Measurements from ENCODE around the gene CDR2L. TPM values are rescaled to one million over a fixed set of nuclear protein-coding genes. Genes with fewer than 3 reads are reported as not detected.
"Not testable (repeated sequence)": the region's sequence is repeated elsewhere in the genome, so short reads cannot be mapped to it uniquely, and the experiment has no call there.

CDR2L gene
- total RNA-seq, 2 experiments from 2014 or later = 0.50 to 0.63 TPM

DNA sequence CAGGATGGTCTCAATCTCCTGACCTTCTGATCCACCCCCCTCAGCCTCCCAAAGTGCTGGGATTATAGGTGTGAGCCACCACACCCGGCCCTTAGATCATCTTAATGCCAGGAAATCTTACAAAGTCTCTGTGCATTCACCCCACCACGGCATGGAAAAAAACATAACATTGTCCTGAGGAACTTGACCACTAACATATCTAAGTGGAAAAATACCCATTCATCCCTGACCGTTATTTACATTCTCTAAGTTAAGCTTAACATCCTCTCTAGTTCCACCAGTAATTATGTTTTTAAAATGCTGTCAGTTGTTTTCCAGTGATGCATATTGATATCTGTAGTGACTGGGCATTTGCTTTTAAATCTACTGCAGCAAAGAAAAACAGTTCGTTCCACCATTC is 11.5 kb upstream of the CDR2L start:
- no peak overlapping the region for H3K4me3 Mint-ChIP-seq
- peaks cover 8% of the 10 kb centered on the region for H3K4me1 Mint-ChIP-seq
- H3K9me3 Mint-ChIP-seq = no peaks in the 10 kb centered on the region
- ChIA-PET POLR2A (no interaction called here), CTCF (interaction anchor here (0.9 kb wide), 1 partner anchor 12 kb away, joined by 3 read pairs; the partner anchor contains the start of gene CDR2L)
- H3K36me3 Mint-ChIP-seq (ENCODE audit: low read depth) = no peaks in the 10 kb centered on the region
- H3K27ac Mint-ChIP-seq = no peak overlapping the region
- DNase-seq = no peak
- H3K27me3 Mint-ChIP-seq = peaks cover 42% of the 10 kb centered on the region

DNA sequence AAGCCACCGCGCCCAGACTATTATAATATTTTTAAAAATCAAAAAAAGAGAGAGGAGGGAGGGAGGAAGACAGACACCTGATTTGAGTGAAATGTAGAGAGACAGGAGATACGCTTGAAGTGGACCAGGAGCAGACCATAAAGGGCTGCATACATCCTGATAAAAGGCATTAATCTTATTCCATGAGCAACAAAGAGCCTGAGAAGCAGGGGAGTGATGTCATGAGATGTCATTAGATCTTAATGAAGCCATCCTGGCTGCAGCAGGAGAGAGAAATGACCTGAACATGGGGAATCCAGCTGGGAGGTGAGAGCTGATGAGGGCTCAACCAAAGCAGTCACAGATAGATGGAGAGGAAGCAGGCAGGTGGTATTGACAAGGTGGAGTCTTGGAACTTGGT is 9.6 kb upstream of the CDR2L start:
- no peak for DNase-seq
- H3K4me3 Mint-ChIP-seq = no peak overlapping the region
- no peaks in the 10 kb centered on the region for H3K36me3 Mint-ChIP-seq (ENCODE audit: low read depth)
- H3K27me3 Mint-ChIP-seq = peaks cover 35% of the 10 kb centered on the region
- H3K4me1 Mint-ChIP-seq = peaks cover 18% of the 10 kb centered on the region
- H3K27ac Mint-ChIP-seq = no peak overlapping the region
- no peaks in the 10 kb centered on the region for H3K9me3 Mint-ChIP-seq
- ChIA-PET POLR2A (no interaction called here), CTCF (interaction anchor here (1.9 kb wide), 1 partner anchor 16 kb away, joined by 6 read pairs; no protein-coding TSS in a partner anchor)

DNA sequence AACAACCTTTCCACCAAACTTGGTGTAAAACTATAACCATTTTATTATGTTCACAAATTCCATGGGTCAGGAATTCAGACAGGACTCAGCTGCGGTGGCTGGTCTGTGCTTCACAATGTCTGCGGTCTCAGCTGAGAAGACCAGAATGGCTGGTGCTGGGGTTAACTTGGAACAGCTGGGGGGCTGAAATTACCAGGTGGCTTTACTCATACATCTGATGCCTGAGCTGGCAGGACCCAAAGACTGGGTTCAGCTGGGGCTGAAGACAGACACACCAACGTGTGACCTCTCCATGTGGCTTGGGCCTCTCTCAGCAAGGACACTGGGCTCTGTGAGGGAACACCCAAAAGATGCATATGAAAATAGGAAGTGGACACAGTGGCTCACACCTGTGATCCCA is 9.2 kb upstream of the CDR2L start:
- Mint-ChIP-seq H3K4me1 (peaks cover 13% of the 10 kb centered on the region), H3K36me3 (ENCODE audit: low read depth) (no peaks in the 10 kb centered on the region), H3K4me3 (no peak overlapping the region), H3K27ac (no peak overlapping the region), H3K9me3 (no peaks in the 10 kb centered on the region), H3K27me3 (peaks cover 30% of the 10 kb centered on the region)
- DNase-seq = no peak
- ChIA-PET CTCF (interaction anchor here (1.9 kb wide), 1 partner anchor 17 kb away, joined by 6 read pairs; no protein-coding TSS in a partner anchor), POLR2A (no interaction called here)

DNA sequence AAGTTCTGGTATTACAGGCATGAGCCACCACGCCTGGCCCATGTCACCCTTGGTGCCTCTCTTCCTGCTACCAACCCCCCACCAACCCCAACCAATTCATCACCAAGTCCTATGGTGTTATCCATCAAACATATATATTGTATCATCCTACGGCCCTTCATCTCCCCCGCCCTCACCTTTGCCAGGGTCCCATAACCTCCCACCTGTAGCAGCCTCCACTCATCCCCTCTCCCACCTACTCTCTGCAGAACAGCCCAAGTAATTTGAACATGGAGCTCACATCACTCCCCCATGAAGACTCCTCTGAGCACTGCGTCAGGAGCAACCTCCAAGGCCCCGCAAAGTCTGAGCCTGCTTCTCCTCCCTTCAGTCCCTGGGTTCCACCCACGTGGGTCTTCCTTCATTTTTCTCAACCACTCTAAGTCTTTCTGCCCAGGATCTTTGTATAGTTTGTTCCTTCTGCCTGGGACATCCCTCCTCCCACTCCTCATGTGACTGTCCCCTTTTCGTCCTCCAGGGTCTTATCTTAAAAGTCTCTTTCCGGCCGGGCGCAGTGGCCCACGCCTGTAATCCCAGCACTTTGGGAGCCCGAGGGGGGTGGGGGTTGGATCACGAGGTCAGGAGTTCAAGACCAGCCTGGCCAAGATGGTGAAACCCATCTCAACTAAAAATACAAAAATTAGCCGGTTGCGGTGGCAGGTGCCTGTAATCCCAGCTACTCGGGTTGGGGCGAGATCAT is 7.9 kb upstream of the CDR2L start:
- DNase-seq = no peak
- ChIA-PET CTCF (interaction anchor here (0.6 to 1.1 kb wide), 3 partner anchors 32 to 235 kb away, joined by 3 read pairs; no protein-coding TSS in a partner anchor), POLR2A (no interaction called here)
- peaks cover 31% of the 10 kb centered on the region for H3K27me3 Mint-ChIP-seq
- no peaks in the 10 kb centered on the region for H3K9me3 Mint-ChIP-seq
- H3K4me3 Mint-ChIP-seq = no peak overlapping the region
- H3K4me1 Mint-ChIP-seq = peaks cover 13% of the 10 kb centered on the region
- no peaks in the 10 kb centered on the region for H3K36me3 Mint-ChIP-seq (ENCODE audit: low read depth)
- H3K27ac Mint-ChIP-seq = no peak overlapping the region

DNA sequence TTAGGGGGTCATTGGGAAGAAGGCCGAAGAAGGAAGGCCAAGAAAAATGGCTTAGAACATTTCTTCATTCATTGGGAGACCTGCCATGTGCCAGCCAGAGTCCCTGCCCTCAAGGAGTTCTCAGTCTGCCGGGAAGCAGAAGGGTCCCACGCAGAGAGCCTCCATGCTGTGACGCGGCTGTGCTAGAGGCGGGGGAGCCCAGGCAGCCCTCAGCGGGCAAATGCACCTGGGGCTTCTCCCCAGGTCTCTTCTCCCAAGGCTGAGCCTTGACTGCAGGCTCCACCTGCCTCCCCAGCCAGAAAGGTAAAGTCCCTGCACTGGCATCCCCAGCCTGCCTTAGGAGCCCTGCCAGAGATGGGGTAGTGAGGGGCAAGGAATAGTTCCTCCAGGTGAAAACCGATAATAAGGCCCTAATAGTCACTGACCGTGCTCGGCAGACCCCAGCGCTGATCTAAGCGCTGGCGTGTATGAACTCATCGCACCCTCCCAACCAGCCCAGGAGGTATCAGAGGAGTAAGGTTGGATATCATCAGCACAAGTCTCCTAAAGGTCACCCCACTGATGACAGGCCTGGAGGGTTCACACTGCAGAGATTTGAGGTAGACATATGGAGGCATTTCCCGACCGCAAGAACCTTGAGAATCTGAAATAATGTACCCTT is 6.0 kb upstream of the CDR2L start:
- ChIA-PET POLR2A (interaction anchor here (1.1 kb wide), 1 partner anchor 32 kb away, joined by 4 read pairs; no protein-coding TSS in a partner anchor), CTCF (interaction anchor here (0.8 kb wide), 1 partner anchor 20 kb away, joined by 4 read pairs; no protein-coding TSS in a partner anchor)
- DNase-seq = no peak
- peaks cover 36% of the 10 kb centered on the region for H3K27me3 Mint-ChIP-seq
- peak overlapping the region; percentile 72 for H3K4me3 Mint-ChIP-seq
- peak overlapping the region; percentile 53 for H3K27ac Mint-ChIP-seq
- H3K4me1 Mint-ChIP-seq = peaks cover 15% of the 10 kb centered on the region
- no peaks in the 10 kb centered on the region for H3K36me3 Mint-ChIP-seq (ENCODE audit: low read depth)
- H3K9me3 Mint-ChIP-seq = no peaks in the 10 kb centered on the region

DNA sequence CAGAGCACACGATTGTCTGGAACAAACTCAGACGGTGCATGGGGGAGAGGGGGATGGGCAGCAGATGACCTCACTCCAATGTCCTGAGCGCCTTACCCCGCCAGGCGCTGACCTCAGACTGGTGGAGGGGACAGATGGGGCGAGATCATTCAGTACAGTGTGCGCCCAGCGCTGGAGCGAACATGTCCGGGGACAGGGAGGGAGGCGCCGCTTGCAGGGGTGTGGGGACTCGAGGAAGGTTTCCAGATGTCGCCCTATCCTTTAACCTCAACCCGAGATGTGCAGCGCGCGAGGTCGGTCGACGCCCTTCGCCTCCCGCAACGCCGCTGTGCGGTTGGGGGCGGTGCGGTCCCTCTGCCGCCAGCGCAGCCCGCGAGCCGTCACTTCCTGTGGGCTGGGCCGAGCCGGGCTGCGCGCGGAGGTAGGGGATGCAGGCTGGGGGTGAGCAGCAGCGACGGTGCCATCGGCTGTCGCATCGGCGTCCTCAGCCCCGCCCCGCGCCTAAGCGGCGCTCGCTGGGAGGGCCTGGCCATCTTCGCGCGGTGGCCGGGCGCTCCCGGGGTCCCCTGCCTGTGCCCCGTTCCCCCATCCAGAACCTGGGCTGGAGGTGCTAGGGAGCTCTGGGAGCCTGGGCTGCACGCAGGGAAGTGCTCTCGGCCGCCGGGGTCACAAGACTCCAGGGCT is 5.3 kb upstream of the CDR2L start:
- H3K4me3 Mint-ChIP-seq = peak overlapping the region; percentile 72
- peak; percentile 84 for DNase-seq
- ChIA-PET POLR2A (interaction anchor here (1.1 kb wide), 1 partner anchor 12 kb away, joined by 3 read pairs; no protein-coding TSS in a partner anchor), CTCF (interaction anchor here (1.4 to 2.0 kb wide), 3 partner anchors 8 to 30 kb away, joined by 4 to 6 read pairs (median 5); partner anchors contain the start of gene MRPL58)
- peak overlapping the region; percentile 53 for H3K27ac Mint-ChIP-seq
- H3K4me1 Mint-ChIP-seq = peaks cover 22% of the 10 kb centered on the region
- H3K27me3 Mint-ChIP-seq = peaks cover 37% of the 10 kb centered on the region
- H3K9me3 Mint-ChIP-seq = no peaks in the 10 kb centered on the region
- no peaks in the 10 kb centered on the region for H3K36me3 Mint-ChIP-seq (ENCODE audit: low read depth)

DNA sequence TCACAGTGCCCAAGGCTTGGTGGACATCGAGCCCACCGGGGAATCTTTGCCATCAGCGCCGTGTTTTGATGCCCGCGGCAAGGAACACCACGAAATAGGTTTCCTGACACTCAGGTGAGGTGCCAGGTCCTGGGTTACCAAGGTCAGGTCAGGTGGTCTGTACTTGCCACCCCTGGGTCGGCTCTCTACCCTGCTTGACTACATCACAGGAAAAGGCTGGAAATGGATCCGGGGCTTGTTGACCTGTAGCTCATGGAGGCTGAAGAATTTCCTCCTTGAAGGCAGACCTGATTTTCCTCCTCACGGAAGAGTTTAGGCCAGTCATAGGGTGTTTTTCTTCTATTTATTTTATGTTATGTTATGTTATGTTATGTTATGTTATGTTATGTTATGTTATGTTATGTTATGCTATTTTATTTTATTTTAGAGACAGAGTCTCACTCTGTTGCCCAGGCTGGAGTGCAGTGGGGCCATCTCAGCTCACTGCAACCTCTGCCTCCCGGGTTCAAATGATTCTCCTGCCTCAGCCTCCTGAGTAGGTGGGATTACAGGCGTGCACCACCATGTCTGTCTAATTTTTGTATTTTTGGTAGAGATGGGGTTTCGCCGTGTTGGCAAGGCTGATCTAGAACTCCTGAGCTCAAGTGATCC is 4.6 kb upstream of the CDR2L start:
- not testable (repeated sequence) for H3K36me3 Mint-ChIP-seq (ENCODE audit: low read depth); H3K9me3 Mint-ChIP-seq; DNase-seq; H3K27ac Mint-ChIP-seq
- Mint-ChIP-seq H3K4me3 (peak overlapping the region; percentile 27), H3K27me3 (peaks cover 39% of the 10 kb centered on the region), H3K4me1 (peaks cover 24% of the 10 kb centered on the region)
- ChIA-PET CTCF (interaction anchor here (1.4 to 2.0 kb wide), 4 partner anchors 9 to 49 kb away, joined by 3 to 6 read pairs (median 4); partner anchors contain the start of gene MRPL58), POLR2A (interaction anchor here (0.6 to 1.4 kb wide), 4 partner anchors 9 to 29 kb away, joined by 3 to 4 read pairs (median 3); no protein-coding TSS in a partner anchor)

DNA sequence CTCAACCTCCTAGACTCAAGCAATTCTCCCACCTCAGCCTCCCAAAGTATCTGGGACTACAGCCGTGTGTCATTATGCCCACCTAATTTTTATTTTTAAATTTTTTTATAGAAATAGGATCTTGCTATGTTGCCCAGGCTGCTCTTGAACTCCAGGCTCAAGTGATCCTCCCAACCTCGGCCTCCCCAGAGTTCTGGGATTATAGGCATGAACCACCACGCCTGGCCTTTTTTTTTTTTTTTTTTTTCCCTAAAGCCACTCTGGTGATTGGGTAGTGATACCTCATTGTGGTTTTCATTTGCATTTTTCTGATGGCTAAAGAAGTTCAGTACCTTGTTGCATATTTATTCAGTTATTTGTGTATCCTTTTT is 1.2 kb upstream of the CDR2L start:
- DNase-seq = no peak
- H3K9me3 Mint-ChIP-seq = no peaks in the 10 kb centered on the region
- no peaks in the 10 kb centered on the region for H3K36me3 Mint-ChIP-seq (ENCODE audit: low read depth)
- POLR2A ChIA-PET = no interaction called here
- no peak overlapping the region for H3K4me3 Mint-ChIP-seq
- CTCF ChIA-PET = interaction anchor here (0.7 to 1.2 kb wide), 2 partner anchors 28 to 81 kb away, joined by 3 read pairs; no protein-coding TSS in a partner anchor
- no peak overlapping the region for H3K27ac Mint-ChIP-seq
- peaks cover 34% of the 10 kb centered on the region for H3K27me3 Mint-ChIP-seq
- H3K4me1 Mint-ChIP-seq = peaks cover 30% of the 10 kb centered on the region

DNA sequence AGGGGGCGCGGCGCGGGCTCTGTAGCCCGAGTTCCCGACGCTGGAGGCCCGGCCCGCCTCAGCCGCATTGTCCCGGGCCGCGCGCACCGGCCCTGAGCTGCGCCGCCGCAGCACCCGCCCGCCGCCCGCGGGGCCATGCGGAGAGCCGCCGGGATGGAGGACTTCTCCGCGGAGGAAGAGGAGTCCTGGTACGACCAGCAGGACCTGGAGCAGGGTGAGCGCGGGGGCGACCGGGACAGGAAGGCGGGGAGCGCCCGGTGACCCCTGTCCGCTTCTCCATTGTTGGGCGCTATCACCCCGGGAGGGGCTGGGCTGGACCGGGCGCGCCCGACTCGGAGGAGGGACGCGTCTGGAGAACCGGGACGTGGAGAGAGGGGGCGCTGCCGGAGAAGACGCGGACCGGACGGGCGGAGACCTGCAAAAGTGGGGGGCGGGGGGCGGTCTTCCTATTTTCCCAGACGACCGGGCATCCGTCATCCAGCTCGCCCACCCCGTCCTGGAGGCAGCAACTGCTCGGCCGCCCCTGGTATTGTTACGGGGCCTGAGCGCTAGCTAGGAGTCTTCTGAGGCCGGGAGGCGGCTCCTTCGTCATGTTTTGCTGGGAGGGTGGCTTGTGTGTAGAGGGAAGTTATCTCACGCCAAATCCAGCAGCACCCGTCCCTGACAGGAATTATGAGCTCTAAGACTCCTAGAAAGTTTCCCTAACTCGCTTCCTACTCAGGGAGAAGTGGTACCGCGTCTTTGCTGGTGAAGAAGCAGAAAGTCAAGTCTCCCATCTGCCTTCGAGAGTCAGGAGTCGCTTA is 678 bp downstream of the CDR2L start:
- Mint-ChIP-seq H3K27me3 (peaks cover 34% of the 10 kb centered on the region), H3K4me3 (peak overlapping the region; percentile 65), H3K36me3 (ENCODE audit: low read depth) (no peaks in the 10 kb centered on the region), H3K4me1 (peaks cover 21% of the 10 kb centered on the region), H3K9me3 (no peaks in the 10 kb centered on the region), H3K27ac (no peak overlapping the region)
- ChIA-PET CTCF (interaction anchor here (0.6 to 4.5 kb wide), 15 partner anchors 11 to 301 kb away, joined by 3 to 31 read pairs (median 5); partner anchors contain the start of genes HID1, MIF4GD, MRPL58 and SLC25A19), POLR2A (interaction anchor here (0.7 to 5.8 kb wide), 3 partner anchors 24 to 195 kb away, joined by 3 to 39 read pairs (median 3); partner anchors contain the start of genes ARMC7, MRPL58 and SUMO2)
- DNase-seq = peak; percentile 33

DNA sequence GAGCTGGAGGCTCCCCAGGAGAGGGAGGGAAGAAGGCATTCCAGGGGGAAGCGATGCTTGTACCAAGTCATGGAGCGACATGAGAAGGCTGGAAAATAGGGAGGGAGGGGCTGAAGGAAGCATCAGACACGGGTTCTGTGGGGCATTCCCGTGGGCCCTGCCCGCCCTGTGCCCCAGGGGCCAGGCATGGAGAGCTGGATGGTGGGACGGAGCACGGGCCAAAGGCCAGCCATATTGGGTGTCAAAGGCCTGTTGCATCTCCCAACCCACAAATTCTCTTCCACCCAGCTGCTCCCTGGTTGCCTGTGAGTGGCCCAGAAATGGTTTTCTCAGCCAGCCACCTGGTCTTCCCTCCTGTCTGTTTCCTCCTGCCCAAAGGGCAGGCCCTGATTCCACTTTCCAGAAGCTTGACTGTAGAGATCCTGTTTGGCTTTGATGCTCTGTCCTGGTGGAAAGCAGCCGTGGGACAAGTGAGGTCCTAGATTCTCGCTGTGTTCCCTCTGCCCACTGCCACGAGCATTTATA is 3.2 kb downstream of the CDR2L start:
- CTCF ChIA-PET = interaction anchor here (2.3 to 4.5 kb wide), 2 partner anchors 21 to 29 kb away, joined by 13 to 29 read pairs; partner anchors contain the start of gene MRPL58
- no peaks in the 10 kb centered on the region for H3K9me3 Mint-ChIP-seq
- POLR2A ChIA-PET = interaction anchor here (5.8 kb wide), 1 partner anchor 21 kb away, joined by 39 read pairs; the partner anchor contains the start of gene MRPL58
- H3K27ac Mint-ChIP-seq = no peak overlapping the region
- H3K27me3 Mint-ChIP-seq = peaks cover 23% of the 10 kb centered on the region
- H3K4me3 Mint-ChIP-seq = no peak overlapping the region
- no peak for DNase-seq
- H3K4me1 Mint-ChIP-seq = peaks cover 21% of the 10 kb centered on the region
- H3K36me3 Mint-ChIP-seq (ENCODE audit: low read depth) = no peaks in the 10 kb centered on the region

DNA sequence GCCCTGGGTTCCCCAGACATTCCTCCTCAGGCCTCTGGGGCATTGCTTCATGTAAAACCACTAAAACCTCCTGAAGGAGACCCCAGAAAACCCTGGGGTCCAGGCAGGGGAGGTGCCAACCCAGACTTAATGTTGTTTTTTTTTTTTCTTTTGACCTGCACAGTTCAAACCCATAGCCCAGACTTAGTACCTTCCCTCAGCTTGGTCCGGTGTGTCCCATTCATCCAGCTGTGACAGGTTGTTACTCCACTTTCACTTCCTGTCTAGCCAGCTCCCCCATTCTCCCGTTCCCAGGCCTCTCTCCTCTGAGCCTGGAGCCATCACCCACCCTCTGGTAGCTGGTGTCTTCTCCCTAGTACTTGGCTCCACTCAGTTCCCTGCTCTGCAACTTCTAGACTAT is 4.8 kb downstream of the CDR2L start:
- ChIA-PET CTCF (interaction anchor here (2.3 to 4.5 kb wide), 2 partner anchors 20 to 31 kb away, joined by 13 to 29 read pairs; partner anchors contain the start of gene MRPL58), POLR2A (interaction anchor here (5.8 kb wide), 1 partner anchor 20 kb away, joined by 39 read pairs; the partner anchor contains the start of gene MRPL58)
- no peak overlapping the region for H3K27ac Mint-ChIP-seq

More for the DNA sequence above, 4.8 kb downstream of the CDR2L start:
- no peak for DNase-seq
- Mint-ChIP-seq H3K4me3 (no peak overlapping the region), H3K4me1 (peaks cover 12% of the 10 kb centered on the region), H3K9me3 (no peaks in the 10 kb centered on the region), H3K36me3 (ENCODE audit: low read depth) (no peaks in the 10 kb centered on the region), H3K27me3 (peaks cover 14% of the 10 kb centered on the region)
